GM18502 (cell line): Measurements from ENCODE around the gene SGPP2.

ENCODE experiments used
- ATAC-seq: cut with Tn5 transposase; IDR thresholded peaks from one replicate; pipeline ENCODE4 v1.9.1; 2021; ENCODE audit warnings: mild to moderate bottlenecking; ENCODE audit not compliant: unreplicated experiment, poor library complexity

The SGPP2 gene

GRCh38 chr2:222459983-222460382 lies 35.6 kb downstream of the SGPP2 start:
- no peak for ATAC-seq

DNA sequence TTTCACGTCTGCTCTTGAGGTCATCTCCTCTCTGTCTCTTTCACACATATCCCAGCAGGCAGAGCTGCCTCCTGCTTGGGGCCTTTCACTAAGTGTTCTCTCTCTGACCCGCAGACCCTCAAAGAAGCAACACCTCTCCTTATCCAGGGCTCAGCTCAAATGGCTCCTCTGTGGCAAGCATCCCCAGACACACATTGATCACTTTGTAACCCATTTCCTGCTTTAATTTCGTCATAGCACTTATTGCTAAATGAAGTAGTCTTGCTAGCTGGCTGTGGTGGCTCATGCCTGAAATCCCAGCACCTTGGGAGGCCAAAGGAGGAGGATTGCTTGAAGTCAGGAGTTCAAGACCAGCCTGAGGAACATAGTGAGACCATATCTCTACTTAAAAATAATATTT lies 41.4 kb downstream of the SGPP2 start:
- no peak for ATAC-seq

DNA sequence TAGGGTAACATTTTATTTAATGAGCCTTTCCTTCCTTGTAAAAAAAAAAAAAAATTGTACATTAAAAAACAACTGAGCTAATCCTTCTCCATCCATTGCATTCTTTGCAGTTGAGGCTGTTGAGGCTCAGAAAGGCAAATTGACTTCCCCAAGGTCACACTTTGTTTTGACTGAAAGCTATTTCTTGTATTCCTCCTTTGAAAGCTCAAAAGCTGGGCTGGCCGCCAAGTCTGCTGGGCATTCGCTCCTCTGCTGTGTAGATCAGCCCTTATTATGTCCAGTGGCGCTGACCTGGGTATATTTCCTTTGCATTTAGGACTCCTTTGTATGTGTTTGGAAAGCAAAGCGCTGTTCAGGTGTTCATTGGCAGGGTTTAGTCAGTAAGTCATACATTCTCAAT lies 44.0 kb downstream of the SGPP2 start:
- ATAC-seq, result no peak

DNA sequence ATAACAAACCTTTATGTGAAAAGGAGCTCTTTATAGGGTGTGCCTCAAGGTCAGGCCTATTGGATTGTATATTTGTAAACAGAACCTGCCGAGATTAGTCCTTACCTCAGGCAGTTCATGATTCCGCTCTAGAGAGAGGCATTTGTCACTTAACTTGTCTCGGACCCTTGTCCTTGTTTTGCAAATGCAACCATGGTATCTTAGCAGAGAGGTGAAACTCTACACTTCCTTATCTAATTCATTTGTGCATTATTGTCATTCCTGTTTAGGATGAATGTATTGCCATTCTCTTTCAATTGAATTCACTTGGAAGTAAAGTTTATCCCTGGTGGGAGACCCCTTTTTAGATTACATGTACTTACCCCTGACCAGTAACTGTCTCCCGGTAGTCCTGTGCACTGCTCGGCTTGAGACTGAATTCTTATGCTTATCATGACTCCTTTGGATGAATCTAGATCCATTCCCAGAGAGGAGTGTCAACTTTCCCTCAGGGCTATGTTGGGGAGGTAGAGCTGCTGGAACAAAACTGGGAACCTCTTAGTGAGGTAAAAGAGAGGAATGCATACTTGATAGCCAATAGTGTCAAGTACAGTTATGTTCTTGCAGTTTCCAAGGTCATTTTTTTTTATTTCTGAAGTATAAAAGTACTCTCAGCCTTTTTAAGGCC lies 46.6 kb downstream of the SGPP2 start:
- no peak for ATAC-seq

DNA sequence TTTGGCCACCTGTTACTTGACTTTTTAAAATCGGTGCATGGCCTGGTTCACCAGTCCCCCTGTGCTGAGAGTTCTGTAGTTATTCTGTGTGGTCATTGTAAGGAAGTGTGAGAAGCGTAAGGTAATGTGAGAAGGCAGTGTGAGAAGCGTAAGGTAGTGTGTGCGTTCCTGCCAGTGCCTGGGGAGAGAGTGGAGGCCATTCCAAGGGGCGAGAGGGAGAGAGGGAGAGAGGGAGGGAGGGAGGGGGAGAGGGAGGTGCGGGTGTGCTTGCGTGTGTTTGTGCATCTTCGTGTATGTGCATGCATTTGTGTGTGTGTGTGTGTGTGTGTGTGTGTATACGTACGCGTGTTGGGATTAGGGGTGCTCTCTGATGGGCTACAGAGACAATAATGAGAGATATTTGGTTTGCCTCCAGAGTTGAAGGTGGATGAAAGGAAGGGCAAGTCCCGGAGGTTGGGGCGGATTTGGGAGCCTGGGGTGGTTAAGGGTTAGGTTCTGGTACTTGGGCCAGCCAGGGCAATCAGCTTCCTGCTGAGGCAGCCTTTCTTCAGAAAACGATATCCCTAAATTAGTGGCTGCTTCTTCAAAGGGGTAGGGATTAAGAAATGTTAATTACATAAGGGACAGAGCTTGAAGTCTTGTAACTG lies 53.7 kb downstream of the SGPP2 start:
- ATAC-seq, result no peak

DNA sequence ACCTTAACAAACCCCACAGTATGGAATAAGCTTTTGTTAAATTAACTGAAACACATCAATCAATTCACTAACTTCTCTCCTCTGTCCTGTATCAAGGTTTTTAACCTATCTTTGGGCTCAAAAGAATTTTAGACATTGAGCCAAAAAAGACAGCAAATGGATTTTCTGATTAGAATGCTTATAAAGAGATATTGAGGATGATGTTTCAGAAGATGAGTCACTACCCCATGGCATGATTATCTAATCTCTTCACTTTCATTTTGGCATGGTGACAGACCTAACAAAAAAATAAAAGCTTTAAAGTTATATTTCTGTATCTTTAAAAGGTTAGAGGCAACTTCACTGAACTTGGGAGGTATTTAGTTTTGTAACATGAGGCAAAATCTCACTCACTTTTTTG lies 55.5 kb downstream of the SGPP2 start:
- ATAC-seq, result no peak

DNA sequence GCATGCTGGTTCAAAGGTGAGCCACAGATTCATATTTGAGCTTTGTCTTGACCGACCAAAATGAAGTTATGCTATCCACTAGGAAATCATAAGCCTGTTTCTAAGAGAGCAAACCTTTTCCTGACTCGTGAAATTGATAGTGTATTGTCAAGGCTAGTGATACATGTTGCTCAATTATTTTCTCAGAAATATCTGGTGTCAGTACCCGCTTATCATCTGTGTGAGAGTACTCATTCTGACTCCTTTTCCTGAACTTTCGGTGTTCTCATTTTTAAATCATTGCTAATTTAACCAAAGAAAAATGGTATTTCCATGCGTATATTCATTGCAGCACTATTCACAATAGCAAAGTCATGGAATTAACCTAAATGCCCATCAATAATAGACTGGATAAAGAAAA lies 56.2 kb downstream of the SGPP2 start:
- no peak for ATAC-seq

DNA sequence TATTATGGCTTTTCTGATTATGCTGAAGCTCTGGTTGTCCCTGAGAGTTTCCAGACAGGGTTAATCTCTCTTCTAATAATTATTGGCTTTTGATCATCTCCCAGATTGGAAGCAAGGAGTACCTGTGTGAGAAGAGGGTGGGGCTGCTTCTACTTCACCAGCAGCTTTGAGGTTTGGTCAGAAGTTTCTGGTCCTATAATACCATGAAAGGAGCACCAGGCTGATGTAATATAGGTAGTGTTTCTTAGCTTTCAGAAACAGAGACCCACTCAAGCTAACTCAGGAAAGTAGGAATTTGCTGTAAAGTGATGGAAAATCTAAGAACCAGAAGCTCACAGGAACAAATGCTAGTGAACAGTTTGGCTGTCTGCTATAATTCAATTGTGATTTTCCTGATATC lies 57.6 kb downstream of the SGPP2 start:
- no peak for ATAC-seq

DNA sequence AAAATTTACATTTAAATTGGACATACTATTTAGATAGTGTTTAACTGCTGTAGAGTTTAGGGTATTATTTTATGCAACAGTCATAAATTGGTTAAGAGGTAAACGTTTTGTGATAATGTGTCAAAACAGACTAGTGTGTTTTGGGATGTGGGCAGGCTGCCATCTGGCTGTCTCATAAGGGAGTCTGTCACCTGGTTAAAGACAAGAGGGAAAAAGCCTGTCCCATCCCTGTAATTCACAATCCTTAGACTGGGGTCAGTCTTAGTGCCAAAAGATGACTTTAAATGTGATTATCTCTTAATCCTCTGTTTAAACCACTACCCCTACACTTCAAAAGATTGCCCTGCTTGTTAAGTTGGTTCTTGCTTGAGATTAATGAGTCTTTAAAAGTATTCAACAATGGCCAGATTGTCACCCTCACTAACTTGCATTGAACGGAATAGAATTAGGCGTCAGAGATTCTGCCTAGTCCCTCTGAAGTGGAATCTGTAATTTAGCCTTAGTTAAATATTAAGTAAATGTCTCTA lies 59.2 kb downstream of the SGPP2 start:
- no peak for ATAC-seq

DNA sequence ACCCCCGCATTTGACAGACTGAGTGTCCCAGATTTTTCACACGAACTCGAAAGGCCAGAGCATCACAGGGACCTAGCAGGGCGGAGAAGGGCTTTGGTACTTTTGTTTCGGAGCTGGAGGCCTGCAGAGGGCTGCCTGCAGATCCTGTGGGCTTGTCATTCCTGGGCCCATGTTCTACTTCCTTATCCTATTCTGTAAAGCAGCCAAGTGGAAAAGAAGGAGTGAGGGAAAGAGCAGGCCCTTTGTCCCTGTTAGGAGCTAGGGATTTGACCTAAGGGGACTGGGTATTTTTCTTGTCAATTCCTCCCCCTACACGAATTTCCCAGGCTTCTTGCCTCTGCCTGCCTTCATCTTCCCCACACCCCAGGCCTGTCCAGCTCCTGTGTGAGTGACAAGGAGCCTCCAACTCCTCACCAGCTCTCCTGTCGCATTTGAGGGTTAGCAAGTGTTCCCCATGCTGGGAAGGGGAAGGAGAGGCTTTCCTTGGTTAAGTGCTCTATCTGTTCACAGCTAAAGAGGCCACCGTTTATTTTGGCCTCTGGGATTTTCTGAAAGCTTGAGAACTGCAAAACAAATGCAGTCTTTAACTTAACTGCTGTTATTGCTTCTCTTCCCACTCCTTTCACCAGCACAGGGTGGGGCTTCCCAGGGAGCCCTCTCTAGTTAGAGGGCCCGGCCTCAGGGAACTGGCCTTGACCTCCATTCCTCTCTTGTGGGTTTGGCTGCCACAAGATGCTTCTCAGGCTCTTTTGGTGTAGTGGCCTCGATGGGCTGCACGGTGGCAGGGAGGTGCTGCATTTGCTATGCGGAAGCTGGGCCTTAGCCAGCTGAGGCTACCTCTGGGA lies 61.2 kb downstream of the SGPP2 start:
- no peak for ATAC-seq

GRCh38 chr2:222490131-222490530 lies 65.8 kb downstream of the SGPP2 start:
- no peak for ATAC-seq

DNA sequence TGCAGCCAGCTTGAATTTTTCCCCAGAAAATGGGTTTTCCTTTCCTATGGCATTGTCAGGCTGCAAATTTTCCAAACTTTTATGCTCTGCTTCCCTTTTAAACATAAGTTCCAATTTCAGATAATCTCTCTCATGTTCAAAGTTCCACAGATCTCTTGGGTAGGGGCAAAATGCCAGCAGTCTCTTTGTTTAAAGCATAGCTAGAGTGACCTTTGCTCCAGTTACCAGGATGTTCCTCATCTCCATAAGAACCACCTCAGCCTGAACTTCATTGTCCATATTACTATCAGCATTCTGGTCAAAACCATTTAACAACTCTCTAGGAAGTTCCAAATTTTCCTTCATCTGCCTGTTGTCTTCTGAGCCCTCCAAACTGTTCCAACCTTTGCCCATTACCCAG lies 68.3 kb downstream of the SGPP2 start:
- no peak for ATAC-seq

- ATAC-seq, result no peak
These were observed 69.9 kb downstream of the SGPP2 start for GRCh38 chr2:222494104-222494739.

DNA sequence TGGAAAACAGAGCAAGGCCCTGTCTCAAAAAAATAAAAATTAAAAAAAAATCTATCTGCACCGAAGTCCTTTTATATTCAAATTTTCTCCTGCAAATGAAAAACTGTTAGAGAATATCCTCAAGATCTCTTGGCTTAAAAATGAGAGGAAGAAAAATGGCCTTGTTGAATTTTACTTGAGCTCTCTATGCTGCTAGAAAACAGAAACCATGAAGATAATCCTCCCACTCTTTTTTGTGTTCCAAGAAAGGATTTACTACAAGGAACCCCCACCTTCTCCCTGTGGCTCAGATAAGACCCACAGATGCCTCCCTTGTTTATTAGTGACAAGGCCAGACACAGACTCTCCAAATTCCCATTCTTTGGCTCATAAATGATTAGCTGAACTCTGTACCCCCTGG lies 71.0 kb downstream of the SGPP2 start:
- no peak for ATAC-seq

DNA sequence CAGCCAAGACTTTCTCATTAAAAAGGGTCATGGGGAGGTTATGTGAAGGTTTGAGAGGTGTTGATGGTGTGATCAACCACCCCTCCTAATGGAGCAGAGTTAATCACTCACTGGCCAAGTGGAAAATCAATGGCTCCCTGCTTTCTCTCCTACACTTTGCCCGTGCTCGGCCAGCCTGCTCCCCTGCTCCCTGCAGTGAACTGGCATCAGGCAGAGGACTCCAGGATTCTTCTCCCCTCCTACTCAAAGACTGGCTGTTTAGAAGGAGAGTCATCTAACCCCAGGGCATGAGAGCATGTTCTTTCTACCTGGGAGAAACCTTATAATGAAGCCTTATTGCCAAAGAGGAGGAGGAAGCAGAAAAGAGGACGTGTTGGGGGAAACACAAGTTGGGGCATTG lies 74.9 kb downstream of the SGPP2 start:
- no peak for ATAC-seq

GRCh38 chr2:222504191-222504590 lies 79.8 kb downstream of the SGPP2 start:
- ATAC-seq, result no peak

DNA sequence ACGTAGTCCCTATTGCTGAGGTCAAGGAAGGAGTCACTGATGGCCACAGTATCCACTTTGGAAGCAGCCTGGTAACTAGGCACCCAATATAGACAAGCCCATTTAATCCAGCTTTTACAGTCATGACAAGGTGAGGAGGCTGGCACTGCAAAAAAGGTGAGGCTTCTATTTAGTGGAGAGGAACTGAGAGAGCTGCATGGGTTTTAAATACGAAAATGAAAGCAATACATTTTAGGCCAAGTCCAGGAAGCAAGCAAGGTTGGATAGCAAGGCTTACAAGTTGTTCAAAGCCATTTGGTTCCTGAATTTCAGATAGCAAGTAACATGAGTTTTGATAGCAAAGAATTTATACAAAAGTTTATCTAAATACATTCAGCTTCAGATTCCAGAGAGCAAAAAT lies 80.4 kb downstream of the SGPP2 start:
- peak; percentile 99 for ATAC-seq

DNA sequence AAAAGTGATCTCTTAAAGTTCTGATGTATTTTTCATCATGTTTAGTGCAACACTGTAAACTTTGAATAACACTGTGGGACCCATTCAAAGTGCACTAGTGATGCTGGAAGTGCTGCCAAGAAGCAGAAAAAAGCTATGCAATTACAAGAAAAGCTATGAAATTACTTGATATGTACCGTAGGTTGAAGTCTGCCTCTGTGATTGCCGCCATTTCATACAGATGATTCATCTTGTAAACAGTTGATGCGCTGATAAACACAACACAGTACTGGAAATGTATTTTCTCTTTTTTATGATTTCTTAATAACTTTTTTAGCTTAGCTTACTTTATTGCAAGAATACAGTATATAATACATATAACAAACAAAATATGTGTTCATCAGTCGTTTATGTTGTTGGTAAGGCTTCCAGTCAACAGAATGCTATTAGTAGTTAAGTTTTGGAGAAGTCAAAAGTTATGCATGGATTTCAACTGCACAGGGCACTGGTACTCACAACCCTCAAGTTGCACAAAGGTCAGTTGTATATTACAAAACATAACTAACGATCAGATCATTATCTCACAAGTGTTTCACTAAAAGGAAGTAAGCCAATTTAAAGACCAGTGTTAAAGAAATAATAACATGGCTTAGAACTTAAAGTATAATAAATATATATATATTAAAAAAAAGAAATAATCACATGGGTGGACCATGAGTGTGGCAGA lies 82.0 kb downstream of the SGPP2 start:
- ATAC-seq, result no peak

DNA sequence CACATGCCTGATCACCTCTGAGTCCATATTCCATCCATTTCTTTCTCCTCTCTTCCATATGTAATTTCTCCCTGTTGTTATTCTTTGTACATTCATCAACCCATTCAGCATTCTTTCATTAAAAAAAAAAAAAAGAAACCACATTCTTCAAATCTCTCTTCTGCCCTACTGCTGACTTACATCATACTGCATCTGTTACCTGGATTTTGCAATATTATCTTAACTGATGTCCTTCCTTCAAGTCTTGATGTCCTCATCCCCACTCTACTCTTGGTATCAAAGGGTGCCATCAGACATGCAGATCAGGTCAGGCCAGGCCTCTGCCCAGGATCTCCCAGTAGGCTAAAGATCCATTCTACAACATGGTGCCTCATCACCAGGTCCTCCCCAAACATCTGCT lies 90.6 kb downstream of the SGPP2 start:
- no peak for ATAC-seq
